ENCODE results near the gene SNAPC1. TPM values are rescaled to one million over a fixed set of nuclear protein-coding genes. Genes with fewer than 3 reads are reported as not detected.

SNAPC1 gene
- total RNA-seq, 1 donor from 2014 or later: 2.7 TPM

DNA sequence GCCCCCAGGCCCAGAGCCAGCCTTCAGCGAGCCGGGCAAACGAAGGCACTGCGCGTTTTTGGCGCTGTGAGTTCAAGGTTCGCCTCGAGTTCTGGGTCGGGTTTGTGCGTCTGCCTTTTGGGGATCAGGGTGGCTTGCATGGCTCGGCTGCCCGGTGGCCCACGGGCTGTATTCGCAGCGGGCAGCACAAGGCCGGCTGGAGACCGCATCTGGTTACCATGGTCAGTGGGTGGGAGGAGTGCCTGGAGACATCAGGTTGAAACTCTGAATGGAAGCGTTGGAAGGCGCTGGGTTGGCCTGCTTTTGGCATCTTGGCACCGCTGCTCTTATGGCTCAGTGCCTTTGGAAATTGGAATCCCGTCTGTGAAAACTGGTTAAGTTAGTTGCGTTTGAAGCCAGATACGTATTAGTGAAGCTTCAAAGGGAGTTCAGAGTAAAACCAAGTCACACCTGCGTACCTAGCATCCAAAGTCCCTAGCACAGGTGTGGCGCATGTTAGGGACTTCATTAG is 50.9 kb downstream of the SNAPC1 start:
- TF ChIP-seq CTCF (IDR thresholded peaks at IDR 0.05): no peak
- no peaks in the 10 kb centered on the region for H3K27me3 ChIP-seq
- H3K36me3 ChIP-seq: no peaks in the 10 kb centered on the region
- no peaks in the 10 kb centered on the region for H3K9me3 ChIP-seq
- no peak for DNase-seq (ENCODE audit: low spot score in 2 of 2)
- no peak overlapping the region for H3K27ac ChIP-seq
- H3K4me3 ChIP-seq: peak overlapping the region; percentile 42 to 61
- intact Hi-C loops (cut with DNase I): no loop called here
- peaks cover 0 to 3% of the 10 kb centered on the region in 2 donors for H3K4me1 ChIP-seq

- no peak for DNase-seq (ENCODE audit: low spot score in 2 of 2)
Observed at GRCh38 chr14:61822458-61822857, 60.2 kb downstream of the SNAPC1 start.

DNA sequence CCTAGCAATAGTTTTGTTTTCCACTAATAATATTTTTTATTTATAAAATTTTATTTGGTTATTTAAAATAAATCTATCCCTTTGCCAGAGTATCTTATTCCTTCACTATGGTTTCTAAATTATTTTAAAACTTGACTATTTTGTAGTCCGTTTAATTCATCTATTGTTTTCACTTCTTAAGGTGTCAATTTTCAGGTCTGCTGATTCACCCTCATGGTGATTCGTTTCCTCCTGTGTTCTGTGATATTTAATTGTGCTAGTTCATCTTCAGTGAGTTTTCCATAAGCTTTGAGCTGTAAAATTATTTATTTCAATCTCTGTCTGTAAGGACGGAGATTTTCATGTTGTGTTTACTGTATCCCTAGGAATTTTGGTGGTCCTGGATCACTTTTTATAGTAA is 70.6 kb downstream of the SNAPC1 start:
- DNase-seq (ENCODE audit: low spot score in 2 of 2): no peak
- intact Hi-C loops (cut with DNase I): loop anchor here (10.0 kb wide), 1 partner anchor 548 kb away; the partner anchor contains the start of gene TMEM30B
- H3K4me1 ChIP-seq: no peaks in the 10 kb centered on the region
- no peaks in the 10 kb centered on the region for H3K9me3 ChIP-seq
- no peak overlapping the region for H3K4me3 ChIP-seq
- H3K27me3 ChIP-seq: no peaks in the 10 kb centered on the region
- H3K36me3 ChIP-seq: no peaks in the 10 kb centered on the region
- no peak overlapping the region for H3K27ac ChIP-seq
- no peak for TF ChIP-seq CTCF (IDR thresholded peaks at IDR 0.05)

More at GRCh38 chr14:61822458-61822857, 60.2 kb downstream of the SNAPC1 start:
- Histone ChIP-seq H3K27me3 (no peaks in the 10 kb centered on the region), H3K27ac (no peak overlapping the region), H3K4me1 (no peaks in the 10 kb centered on the region), H3K9me3 (no peaks in the 10 kb centered on the region), H3K36me3 (no peaks in the 10 kb centered on the region), H3K4me3 (no peak overlapping the region)
- intact Hi-C loops (cut with DNase I): no loop called here
- no peak for TF ChIP-seq CTCF (IDR thresholded peaks at IDR 0.05)

- DNase-seq (ENCODE audit: low spot score in 2 of 2): no peak
- no peak overlapping the region for H3K4me3 ChIP-seq
- H3K4me1 ChIP-seq: no peaks in the 10 kb centered on the region
- no peak overlapping the region for H3K27ac ChIP-seq
- no peaks in the 10 kb centered on the region for H3K9me3 ChIP-seq
- no peaks in the 10 kb centered on the region for H3K27me3 ChIP-seq
- H3K36me3 ChIP-seq: no peaks in the 10 kb centered on the region
- TF ChIP-seq CTCF (IDR thresholded peaks at IDR 0.05): no peak
- intact Hi-C loops (cut with DNase I): loop anchor here (10.0 kb wide), 1 partner anchor 551 kb away; the partner anchor contains the start of gene TMEM30B
Observed at GRCh38 chr14:61836184-61836583, 74.0 kb downstream of the SNAPC1 start.

DNA sequence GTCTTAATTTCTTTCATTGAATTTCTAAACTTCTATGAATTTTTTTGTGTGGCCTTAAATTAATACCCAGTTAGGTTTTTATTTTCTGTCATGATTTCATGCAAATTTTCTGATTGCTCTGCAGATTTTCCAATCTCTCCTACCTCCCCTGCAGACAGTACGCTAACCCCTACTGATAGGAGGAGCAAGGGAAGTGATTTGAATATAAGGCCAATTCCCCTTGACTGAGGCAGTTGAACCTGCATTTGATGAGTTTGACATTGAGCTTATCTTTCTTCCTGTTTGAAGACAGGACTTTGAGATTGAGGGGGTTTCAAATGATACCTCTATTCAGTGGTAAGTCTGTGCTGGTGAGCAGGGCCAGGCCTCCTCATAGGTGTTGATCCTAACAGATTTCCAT is 74.6 kb downstream of the SNAPC1 start:
- Histone ChIP-seq H3K27me3 (no peaks in the 10 kb centered on the region), H3K9me3 (no peaks in the 10 kb centered on the region), H3K4me3 (no peak overlapping the region), H3K4me1 (no peaks in the 10 kb centered on the region), H3K36me3 (no peaks in the 10 kb centered on the region), H3K27ac (no peak overlapping the region)
- no peak for DNase-seq (ENCODE audit: low spot score in 2 of 2)
- no peak for TF ChIP-seq CTCF (IDR thresholded peaks at IDR 0.05)
- intact Hi-C loops (cut with DNase I): loop anchor here (1.0 to 10.0 kb wide), 2 partner anchors 376 to 552 kb away; partner anchors contain the start of gene TMEM30B
